Muscle of leg (tissue), 11 donors: ENCODE data around the gene ZNF423. TPM values are rescaled to one million over a fixed set of nuclear protein-coding genes. Genes with fewer than 3 reads are reported as not detected.

ENCODE experiments used
- DNase-seq: peaks from one replicate; pipeline ENCODE4 v3.0.0; 2013
- H3K27ac ChIP-seq: one replicate; pipeline ENCODE4 v1.5.1; 2013; ENCODE audit warnings: mild to moderate bottlenecking, low read length, control low read depth
- H3K27me3 ChIP-seq: one replicate; pipeline ENCODE4 v1.6.1; 2013; ENCODE audit warnings: low read length; ENCODE audit not compliant: control insufficient read depth, insufficient read depth
- H3K36me3 ChIP-seq: one replicate; pipeline ENCODE4 v1.6.1; 2013; ENCODE audit warnings: low read length; ENCODE audit not compliant: control insufficient read depth, insufficient read depth
- H3K4me1 ChIP-seq: one replicate; pipeline ENCODE4 v1.6.1; 2013; ENCODE audit warnings: low read length; ENCODE audit not compliant: control insufficient read depth, insufficient read depth
- H3K4me3 ChIP-seq: one replicate; pipeline ENCODE4 v1.5.1; 2013; ENCODE audit warnings: low read length, control low read depth
- H3K9me3 ChIP-seq: replicated peaks from 2 replicates; pipeline ENCODE4 v1.6.1; 2013; ENCODE audit warnings: low read depth, low read length; ENCODE audit not compliant: control insufficient read depth
- WGBS: methylation state at CpG from one replicate; pipeline ENCODE4 v1.1.5; 2013; ENCODE audit warnings: missing lambda C conversion rate; ENCODE audit not compliant: insufficient coverage; 5-methylcytosine and 5-hydroxymethylcytosine counted together
- polyA plus RNA-seq, 8 donors: library from polyadenylated mRNA; unstranded; fragments of 120-200 nt; gene quantifications; one replicate each; pipeline versions ENCODE4 v1.2.1 to v1.2.3, GENCODE V29; 2013; ENCODE audit warnings: inconsistent platforms in 1 of 8, low replicate concordance in 1 of 8; ENCODE audit not compliant: insufficient read length in 8 of 8, insufficient read depth in 1 of 8
- total RNA-seq: library from RNA; stranded (reverse); fragments of 120-200 nt; gene quantifications from one replicate; pipeline ENCODE4 v1.2.4, GENCODE V29; 2013

The ZNF423 gene
- total and polyA plus RNA-seq, 9 donors = 15.8 to 30.0 (median 25.5) TPM

GRCh38 chr16:49459953-49460735, 395.8 kb downstream of the ZNF423 start:
- no peak for DNase-seq
- WGBS = 63% methylated on average over 4 of the region's 6 CpGs
- H3K9me3 ChIP-seq = no peaks in the 10 kb centered on the region
- no peaks in the 10 kb centered on the region for H3K36me3 ChIP-seq
- H3K4me3 ChIP-seq = no peak overlapping the region
- no peak overlapping the region for H3K27ac ChIP-seq
- peaks cover 11% of the 10 kb centered on the region for H3K27me3 ChIP-seq
- H3K4me1 ChIP-seq = peaks cover 10% of the 10 kb centered on the region

- Histone ChIP-seq H3K27me3 (peaks cover 3% of the 10 kb centered on the region), H3K9me3 (no peaks in the 10 kb centered on the region), H3K4me3 (no peak overlapping the region), H3K4me1 (peaks cover 4% of the 10 kb centered on the region), H3K36me3 (no peaks in the 10 kb centered on the region), H3K27ac (no peak overlapping the region)
- WGBS = 87% methylated on average over 3 of the region's 5 CpGs
- DNase-seq = no peak
Measured at GRCh38 chr16:49458656-49459445, 397.1 kb downstream of the ZNF423 start.

- no peak overlapping the region for H3K4me3 ChIP-seq
- H3K9me3 ChIP-seq = no peaks in the 10 kb centered on the region
- 79% methylated on average over 6 of the region's 6 CpGs for WGBS
- H3K27me3 ChIP-seq = no peaks in the 10 kb centered on the region
- no peak for DNase-seq
- peaks cover 4% of the 10 kb centered on the region for H3K4me1 ChIP-seq
- no peak overlapping the region for H3K27ac ChIP-seq
- no peaks in the 10 kb centered on the region for H3K36me3 ChIP-seq
Measured at GRCh38 chr16:49458243-49458642, 397.7 kb downstream of the ZNF423 start.

GRCh38 chr16:49457196-49457595, 398.7 kb downstream of the ZNF423 start:
- DNase-seq = no peak
- no peak overlapping the region for H3K27ac ChIP-seq
- H3K4me1 ChIP-seq = no peaks in the 10 kb centered on the region
- 68% methylated on average over 7 of the region's 7 CpGs for WGBS
- no peaks in the 10 kb centered on the region for H3K36me3 ChIP-seq
- no peaks in the 10 kb centered on the region for H3K9me3 ChIP-seq
- H3K27me3 ChIP-seq = no peaks in the 10 kb centered on the region
- H3K4me3 ChIP-seq = no peak overlapping the region

- Histone ChIP-seq H3K9me3 (no peaks in the 10 kb centered on the region), H3K4me3 (no peak overlapping the region), H3K27me3 (no peaks in the 10 kb centered on the region), H3K36me3 (no peaks in the 10 kb centered on the region), H3K4me1 (no peaks in the 10 kb centered on the region), H3K27ac (no peak overlapping the region)
- no peak for DNase-seq
- WGBS = 84% methylated on average over 6 of the region's 10 CpGs
Measured at GRCh38 chr16:49456763-49457162, 399.1 kb downstream of the ZNF423 start.

- Histone ChIP-seq H3K27me3 (no peaks in the 10 kb centered on the region), H3K4me3 (no peak overlapping the region), H3K36me3 (no peaks in the 10 kb centered on the region), H3K9me3 (no peaks in the 10 kb centered on the region), H3K27ac (no peak overlapping the region), H3K4me1 (no peaks in the 10 kb centered on the region)
- DNase-seq = no peak
- WGBS = 87% methylated on average over 6 of the region's 8 CpGs
Measured at GRCh38 chr16:49455991-49456745, 399.7 kb downstream of the ZNF423 start.

GRCh38 chr16:49455181-49455990, 400.5 kb downstream of the ZNF423 start:
- no peak for DNase-seq
- Histone ChIP-seq H3K4me1 (no peaks in the 10 kb centered on the region), H3K9me3 (no peaks in the 10 kb centered on the region), H3K36me3 (no peaks in the 10 kb centered on the region), H3K27me3 (no peaks in the 10 kb centered on the region), H3K27ac (no peak overlapping the region), H3K4me3 (no peak overlapping the region)
- WGBS = 81% methylated on average over 8 of the region's 11 CpGs

- Histone ChIP-seq H3K27ac (no peak overlapping the region), H3K27me3 (no peaks in the 10 kb centered on the region), H3K9me3 (no peaks in the 10 kb centered on the region), H3K4me3 (no peak overlapping the region), H3K36me3 (no peaks in the 10 kb centered on the region), H3K4me1 (no peaks in the 10 kb centered on the region)
- WGBS = 93% methylated on average over 9 of the region's 12 CpGs
- DNase-seq = no peak
Measured at GRCh38 chr16:49454426-49455180, 401.3 kb downstream of the ZNF423 start.

- no peak for DNase-seq
- Histone ChIP-seq H3K4me3 (no peak overlapping the region), H3K36me3 (no peaks in the 10 kb centered on the region), H3K27me3 (no peaks in the 10 kb centered on the region), H3K4me1 (no peaks in the 10 kb centered on the region), H3K9me3 (no peaks in the 10 kb centered on the region), H3K27ac (no peak overlapping the region)
- 100% methylated on average over 1 of the region's 5 CpGs for WGBS
Measured at GRCh38 chr16:49453983-49454382, 401.9 kb downstream of the ZNF423 start.
